ENCODE measurements around the gene TEX101.
A peak's percentile ranks its signal among the peaks of the same experiment; 100 is the strongest.

The TEX101 gene

DNA sequence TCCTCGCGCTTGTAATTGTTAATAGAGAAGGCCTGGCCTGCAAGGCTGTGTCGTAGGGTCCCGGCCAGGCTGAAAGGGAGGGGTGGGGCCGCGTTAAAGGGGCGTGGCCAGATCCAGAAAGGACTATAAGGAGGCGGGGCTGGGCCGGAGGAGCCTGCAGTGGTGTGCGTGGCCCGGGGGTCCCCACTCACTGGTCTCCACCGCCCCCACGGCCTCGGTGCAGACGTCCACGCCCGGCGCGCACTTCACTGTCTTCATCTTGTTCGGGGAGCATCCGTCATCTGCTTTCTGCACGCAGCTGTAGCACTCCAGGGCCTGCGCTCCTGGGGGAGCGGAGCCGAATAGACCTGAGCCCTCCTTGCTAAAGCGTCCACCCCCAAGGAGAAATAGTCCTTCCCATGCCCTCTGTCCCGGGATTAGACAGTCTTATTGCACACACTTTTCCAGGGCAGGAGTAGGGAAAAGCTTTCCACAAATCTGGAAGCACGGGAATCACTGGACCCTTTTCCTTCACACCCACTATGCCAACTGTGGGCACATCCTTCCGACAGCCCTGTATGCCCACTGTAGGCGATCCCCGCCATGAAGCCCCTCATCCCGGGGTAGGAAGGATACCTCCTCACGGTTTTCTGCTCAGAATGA is 49.6 kb downstream of the TEX101 start:
- peak overlapping the region; percentile 25 to 56; a peak in 3 of 4 replicates for H3K4me3 ChIP-seq (ENCODE audit: low read depth in 1 of 2, low read length in 2 of 2)
- DNase-seq (no peak), ATAC-seq (ENCODE audit: insufficient read depth, low read depth) (no peak)
- H2AFZ ChIP-seq (ENCODE audit: low read depth, low read length) = peak overlapping the region; percentile 74
- H3K27ac ChIP-seq (ENCODE audit: low read length) = 0 out of 2 replicates have a peak overlapping the region, but pooled peaks have one; percentile 9
- no peaks in the 10 kb centered on the region for H3K9me3 ChIP-seq (ENCODE audit: insufficient read depth, low read length, severe bottlenecking)
- no peaks in the 10 kb centered on the region for H3K27me3 ChIP-seq (ENCODE audit: insufficient read depth, low read length, poor library complexity)
- H3K36me3 ChIP-seq (ENCODE audit: insufficient read depth, low read length) = no peaks in the 10 kb centered on the region
- H3K4me2 ChIP-seq (ENCODE audit: insufficient read depth, low read length) = peak overlapping the region; percentile 75
- peak overlapping the region; percentile 48 for H3K9ac ChIP-seq (ENCODE audit: low read depth, low read length)
- H3K79me2 ChIP-seq (ENCODE audit: insufficient read depth, low read length) = no peaks in the 10 kb centered on the region
- TF ChIP-seq, protein P1, sequence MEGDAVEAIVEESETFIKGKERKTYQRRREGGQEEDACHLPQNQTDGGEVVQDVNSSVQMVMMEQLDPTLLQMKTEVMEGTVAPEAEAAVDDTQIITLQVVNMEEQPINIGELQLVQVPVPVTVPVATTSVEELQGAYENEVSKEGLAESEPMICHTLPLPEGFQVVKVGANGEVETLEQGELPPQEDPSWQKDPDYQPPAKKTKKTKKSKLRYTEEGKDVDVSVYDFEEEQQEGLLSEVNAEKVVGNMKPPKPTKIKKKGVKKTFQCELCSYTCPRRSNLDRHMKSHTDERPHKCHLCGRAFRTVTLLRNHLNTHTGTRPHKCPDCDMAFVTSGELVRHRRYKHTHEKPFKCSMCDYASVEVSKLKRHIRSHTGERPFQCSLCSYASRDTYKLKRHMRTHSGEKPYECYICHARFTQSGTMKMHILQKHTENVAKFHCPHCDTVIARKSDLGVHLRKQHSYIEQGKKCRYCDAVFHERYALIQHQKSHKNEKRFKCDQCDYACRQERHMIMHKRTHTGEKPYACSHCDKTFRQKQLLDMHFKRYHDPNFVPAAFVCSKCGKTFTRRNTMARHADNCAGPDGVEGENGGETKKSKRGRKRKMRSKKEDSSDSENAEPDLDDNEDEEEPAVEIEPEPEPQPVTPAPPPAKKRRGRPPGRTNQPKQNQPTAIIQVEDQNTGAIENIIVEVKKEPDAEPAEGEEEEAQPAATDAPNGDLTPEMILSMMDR (IDR thresholded peaks at IDR 0.05; ENCODE audit: borderline replicate concordance, extremely low read depth, low read length, poor library complexity, severe bottlenecking) = no peak
- TF ChIP-seq EZH2 (IDR thresholded peaks at IDR 0.05; ENCODE audit: borderline replicate concordance, low read depth, low read length, severe bottlenecking) = no peak
- H4K20me1 ChIP-seq (ENCODE audit: insufficient read depth, low read length) = no peaks in the 10 kb centered on the region
- H3K4me1 ChIP-seq (ENCODE audit: insufficient read depth, low read length) = peaks cover 25% of the 10 kb centered on the region

DNA sequence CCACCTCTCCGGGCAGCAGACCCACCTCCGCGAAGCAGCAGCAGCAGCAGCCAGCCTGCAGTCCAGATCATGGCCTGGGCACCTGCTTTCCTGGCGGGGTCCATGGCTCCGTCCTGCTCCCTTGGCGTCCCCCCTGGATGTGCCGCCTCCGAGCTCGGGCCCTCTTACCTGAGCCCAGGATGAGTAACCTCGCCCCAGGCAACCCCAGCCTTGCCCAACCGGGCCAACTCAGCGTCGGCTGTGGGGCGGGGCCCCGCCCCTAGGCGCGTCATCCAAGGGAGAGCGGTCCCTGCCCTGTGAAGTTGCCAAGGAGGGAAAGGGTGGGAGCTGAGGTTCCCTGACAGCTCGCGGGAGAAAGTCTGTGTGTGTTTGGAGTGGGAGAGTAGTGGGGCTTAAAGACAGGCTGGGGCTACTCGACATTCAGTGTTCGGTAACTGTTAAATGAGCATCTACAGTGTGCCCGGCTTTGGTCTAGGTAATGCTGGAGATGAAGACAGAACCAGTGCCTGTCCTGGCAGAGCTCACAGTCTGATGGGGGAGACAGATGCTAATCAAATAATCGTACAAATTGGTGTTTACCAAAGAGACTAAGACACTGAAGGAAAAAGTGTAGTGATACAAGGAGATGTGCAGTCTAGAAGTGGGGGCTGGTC is 50.9 kb downstream of the TEX101 start, which contains the start of gene LYPD3:
TSS of gene LYPD3 (minus strand) at position 141 of the 653 bp plus-strand sequence. CDS start at position 104, 37 bp downstream.
- Histone ChIP-seq H3K4me1 (ENCODE audit: insufficient read depth, low read length) (peaks cover 28% of the 10 kb centered on the region), H3K27me3 (ENCODE audit: insufficient read depth, low read length, poor library complexity) (no peaks in the 10 kb centered on the region), H3K36me3 (ENCODE audit: insufficient read depth, low read length) (no peaks in the 10 kb centered on the region), H3K4me2 (ENCODE audit: insufficient read depth, low read length) (peak within 1 kb of the TSS; percentile 75), H3K27ac (ENCODE audit: low read length) (no peak within 1 kb of the TSS), H2AFZ (ENCODE audit: low read depth, low read length) (peak within 1 kb of the TSS; percentile 74), H3K4me3 (ENCODE audit: low read depth in 1 of 2, low read length in 2 of 2) (peak within 1 kb of the TSS in 1 of 2 experiments; percentile 56; a peak in 2 of 4 replicates), H4K20me1 (ENCODE audit: insufficient read depth, low read length) (no peaks in the 10 kb centered on the region), H3K79me2 (ENCODE audit: insufficient read depth, low read length) (no peaks in the 10 kb centered on the region), H3K9ac (ENCODE audit: low read depth, low read length) (peak within 1 kb of the TSS; percentile 48; the same call in 1 of the 2 replicates), H3K9me3 (ENCODE audit: insufficient read depth, low read length, severe bottlenecking) (no peaks in the 10 kb centered on the region)
- TF ChIP-seq, protein P1 (IDR thresholded peaks at IDR 0.05; ENCODE audit: borderline replicate concordance, extremely low read depth, low read length, poor library complexity, severe bottlenecking) = no peak
- TF ChIP-seq EZH2 (IDR thresholded peaks at IDR 0.05; ENCODE audit: borderline replicate concordance, low read depth, low read length, severe bottlenecking) = no peak
- no peak for ATAC-seq (ENCODE audit: insufficient read depth, low read depth)
- DNase-seq = no peak

DNA sequence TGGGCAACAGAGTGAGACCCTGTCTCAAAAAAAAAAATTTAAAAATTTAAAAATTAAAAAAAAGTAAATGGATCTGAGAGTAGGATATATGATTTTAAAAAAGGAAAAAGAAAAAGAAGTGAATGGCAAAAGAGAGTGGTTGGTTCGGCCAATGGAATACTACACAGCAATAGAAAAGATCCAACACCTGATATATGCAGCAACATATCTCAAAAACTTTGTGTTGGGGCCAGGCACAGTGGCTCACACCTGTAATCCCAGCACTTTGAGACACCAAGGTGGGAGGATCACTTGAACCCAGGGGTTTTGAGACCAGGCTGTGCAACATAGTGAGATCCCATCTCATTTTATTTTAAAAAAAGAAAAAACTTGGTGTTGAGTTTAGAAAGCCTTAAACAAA is 52.1 kb downstream of the TEX101 start:
- ATAC-seq (ENCODE audit: insufficient read depth, low read depth) (no peak), DNase-seq (no peak)
- no peak for TF ChIP-seq EZH2 (IDR thresholded peaks at IDR 0.05; ENCODE audit: borderline replicate concordance, low read depth, low read length, severe bottlenecking)
- TF ChIP-seq, protein P1 (IDR thresholded peaks at IDR 0.05; ENCODE audit: borderline replicate concordance, extremely low read depth, low read length, poor library complexity, severe bottlenecking) = no peak
- no peak overlapping the region for H3K4me3 ChIP-seq (ENCODE audit: low read depth in 1 of 2, low read length in 2 of 2)
- no peak overlapping the region for H2AFZ ChIP-seq (ENCODE audit: low read depth, low read length)
- no peak overlapping the region for H3K9ac ChIP-seq (ENCODE audit: low read depth, low read length)
- no peak overlapping the region for H3K27ac ChIP-seq (ENCODE audit: low read length)
- no peaks in the 10 kb centered on the region for H3K36me3 ChIP-seq (ENCODE audit: insufficient read depth, low read length)
- H3K9me3 ChIP-seq (ENCODE audit: insufficient read depth, low read length, severe bottlenecking) = no peaks in the 10 kb centered on the region
- H3K27me3 ChIP-seq (ENCODE audit: insufficient read depth, low read length, poor library complexity) = no peaks in the 10 kb centered on the region
- H3K79me2 ChIP-seq (ENCODE audit: insufficient read depth, low read length) = no peaks in the 10 kb centered on the region
- H3K4me1 ChIP-seq (ENCODE audit: insufficient read depth, low read length) = peaks cover 28% of the 10 kb centered on the region
- H4K20me1 ChIP-seq (ENCODE audit: insufficient read depth, low read length) = no peaks in the 10 kb centered on the region
- H3K4me2 ChIP-seq (ENCODE audit: insufficient read depth, low read length) = no peak overlapping the region
